Hepatocyte (in vitro differentiated cells): ENCODE data around the gene CNTNAP2.

Experiments
- CTCF ChIP-seq: fragments of 200-600 bp; sonication (generic); IDR thresholded peaks from 2 replicates; pipeline ENCODE4 v1.5.1; 2016; ENCODE audit warnings: antibody characterized with exemption, mild to moderate bottlenecking; ENCODE audit not compliant: poor library complexity
- EZH2 ChIP-seq: fragments of 200-600 bp; sonication (generic); IDR thresholded peaks from 2 replicates; pipeline ENCODE4 v1.6.1; 2016; ENCODE audit warnings: antibody characterized with exemption, mild to moderate bottlenecking, borderline replicate concordance
- EZH2phosphoT487 ChIP-seq: fragments of 200-600 bp; sonication (generic); IDR thresholded peaks from one replicate; pipeline ENCODE4 v1.6.1; 2018; ENCODE audit warnings: antibody characterized with exemption, mild to moderate bottlenecking, low read depth, moderate library complexity; ENCODE audit not compliant: unreplicated experiment, severe bottlenecking

GRCh38 chr7:146619641-146620040, 503.0 kb downstream of the CNTNAP2 start:
- TF ChIP-seq EZH2 = no peak
- TF ChIP-seq CTCF = no peak
- TF ChIP-seq EZH2phosphoT487 = no peak
